Ishikawa (cell line): ENCODE results near the gene RGS6.

ENCODE experiments used
- CEBPB ChIP-seq: IDR thresholded peaks from 2 replicates; pipeline ENCODE4 v1.6.1; 2012
- CREB1 ChIP-seq: IDR thresholded peaks from 2 replicates; pipeline ENCODE4 v1.6.1; 2012; ENCODE audit warnings: low read depth
- EGR1 ChIP-seq: IDR thresholded peaks from 2 replicates; pipeline ENCODE4 v1.6.1; 2012
- EP300 ChIP-seq: IDR thresholded peaks from 2 replicates; pipeline ENCODE4 v1.6.1; 2012; ENCODE audit warnings: borderline replicate concordance
- FOXM1 ChIP-seq: IDR thresholded peaks from 2 replicates; pipeline ENCODE4 v1.6.1; 2012; ENCODE audit warnings: low read depth, borderline replicate concordance
- NFIC ChIP-seq: IDR thresholded peaks from 2 replicates; pipeline ENCODE4 v1.6.1; 2012
- RAD21 ChIP-seq: IDR thresholded peaks from 2 replicates; pipeline ENCODE4 v1.6.1; 2012; ENCODE audit warnings: low read depth
- TAF1 ChIP-seq: IDR thresholded peaks from 2 replicates; pipeline ENCODE4 v1.6.1; 2012; ENCODE audit warnings: low read depth, mild to moderate bottlenecking
- TCF12 ChIP-seq: IDR thresholded peaks from 2 replicates; pipeline ENCODE4 v1.6.1; 2012; ENCODE audit warnings: low read depth
- TEAD4 ChIP-seq: IDR thresholded peaks from 2 replicates; pipeline ENCODE4 v1.6.1; 2012
- YY1 ChIP-seq: IDR thresholded peaks from 2 replicates; pipeline ENCODE4 v1.6.1; 2012; ENCODE audit warnings: low read depth
- ZBTB7A ChIP-seq: IDR thresholded peaks from 2 replicates; pipeline ENCODE4 v1.6.1; 2012; ENCODE audit warnings: low read depth
- TF ChIP-seq, protein P1 (sequence below): IDR thresholded peaks from 2 replicates; pipeline ENCODE4 v1.6.1; 2012
- TF ChIP-seq, protein P2 (sequence below): IDR thresholded peaks from 2 replicates; pipeline ENCODE4 v1.6.1; 2012
- TF ChIP-seq, protein P3 (sequence below): IDR thresholded peaks from 2 replicates; pipeline ENCODE4 v1.6.1; 2012; ENCODE audit warnings: low read depth, mild to moderate bottlenecking

The RGS6 gene

GRCh38 chr14:72609205-72609916 lies 677.1 kb downstream of the RGS6 start:
- TF ChIP-seq, protein P1, sequence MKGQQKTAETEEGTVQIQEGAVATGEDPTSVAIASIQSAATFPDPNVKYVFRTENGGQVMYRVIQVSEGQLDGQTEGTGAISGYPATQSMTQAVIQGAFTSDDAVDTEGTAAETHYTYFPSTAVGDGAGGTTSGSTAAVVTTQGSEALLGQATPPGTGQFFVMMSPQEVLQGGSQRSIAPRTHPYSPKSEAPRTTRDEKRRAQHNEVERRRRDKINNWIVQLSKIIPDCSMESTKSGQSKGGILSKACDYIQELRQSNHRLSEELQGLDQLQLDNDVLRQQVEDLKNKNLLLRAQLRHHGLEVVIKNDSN = no peak
- TF ChIP-seq CEBPB = no peak
- TF ChIP-seq, protein P2, sequence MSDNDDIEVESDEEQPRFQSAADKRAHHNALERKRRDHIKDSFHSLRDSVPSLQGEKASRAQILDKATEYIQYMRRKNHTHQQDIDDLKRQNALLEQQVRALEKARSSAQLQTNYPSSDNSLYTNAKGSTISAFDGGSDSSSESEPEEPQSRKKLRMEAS = no peak
- TF ChIP-seq, protein P3, sequence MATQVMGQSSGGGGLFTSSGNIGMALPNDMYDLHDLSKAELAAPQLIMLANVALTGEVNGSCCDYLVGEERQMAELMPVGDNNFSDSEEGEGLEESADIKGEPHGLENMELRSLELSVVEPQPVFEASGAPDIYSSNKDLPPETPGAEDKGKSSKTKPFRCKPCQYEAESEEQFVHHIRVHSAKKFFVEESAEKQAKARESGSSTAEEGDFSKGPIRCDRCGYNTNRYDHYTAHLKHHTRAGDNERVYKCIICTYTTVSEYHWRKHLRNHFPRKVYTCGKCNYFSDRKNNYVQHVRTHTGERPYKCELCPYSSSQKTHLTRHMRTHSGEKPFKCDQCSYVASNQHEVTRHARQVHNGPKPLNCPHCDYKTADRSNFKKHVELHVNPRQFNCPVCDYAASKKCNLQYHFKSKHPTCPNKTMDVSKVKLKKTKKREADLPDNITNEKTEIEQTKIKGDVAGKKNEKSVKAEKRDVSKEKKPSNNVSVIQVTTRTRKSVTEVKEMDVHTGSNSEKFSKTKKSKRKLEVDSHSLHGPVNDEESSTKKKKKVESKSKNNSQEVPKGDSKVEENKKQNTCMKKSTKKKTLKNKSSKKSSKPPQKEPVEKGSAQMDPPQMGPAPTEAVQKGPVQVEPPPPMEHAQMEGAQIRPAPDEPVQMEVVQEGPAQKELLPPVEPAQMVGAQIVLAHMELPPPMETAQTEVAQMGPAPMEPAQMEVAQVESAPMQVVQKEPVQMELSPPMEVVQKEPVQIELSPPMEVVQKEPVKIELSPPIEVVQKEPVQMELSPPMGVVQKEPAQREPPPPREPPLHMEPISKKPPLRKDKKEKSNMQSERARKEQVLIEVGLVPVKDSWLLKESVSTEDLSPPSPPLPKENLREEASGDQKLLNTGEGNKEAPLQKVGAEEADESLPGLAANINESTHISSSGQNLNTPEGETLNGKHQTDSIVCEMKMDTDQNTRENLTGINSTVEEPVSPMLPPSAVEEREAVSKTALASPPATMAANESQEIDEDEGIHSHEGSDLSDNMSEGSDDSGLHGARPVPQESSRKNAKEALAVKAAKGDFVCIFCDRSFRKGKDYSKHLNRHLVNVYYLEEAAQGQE = no peak
- no peak for TF ChIP-seq TEAD4
- no peak for TF ChIP-seq TAF1
- no peak for TF ChIP-seq RAD21
- TF ChIP-seq ZBTB7A = no peak
- TF ChIP-seq CREB1 = no peak
- no peak for TF ChIP-seq YY1
- TF ChIP-seq EGR1 = no peak
- no peak for TF ChIP-seq NFIC
- no peak for TF ChIP-seq FOXM1
- no peak for TF ChIP-seq TCF12

GRCh38 chr14:72610096-72610830 lies 678.0 kb downstream of the RGS6 start:
- TF ChIP-seq RAD21 (no peak), CREB1 (no peak), ZBTB7A (no peak), CEBPB (no peak)

- no peak for TF ChIP-seq TAF1
- TF ChIP-seq, protein P3 = no peak
- TF ChIP-seq, protein P2 = no peak
- no peak for TF ChIP-seq RAD21
- no peak for TF ChIP-seq TCF12
- no peak for TF ChIP-seq NFIC
- no peak for TF ChIP-seq CEBPB
- no peak for TF ChIP-seq EGR1
- no peak for TF ChIP-seq TEAD4
- no peak for TF ChIP-seq EP300
- no peak for TF ChIP-seq ZBTB7A
- TF ChIP-seq, protein P1 = no peak
- no peak for TF ChIP-seq FOXM1
- no peak for TF ChIP-seq YY1
- TF ChIP-seq CREB1 = no peak
Measured at GRCh38 chr14:72610831-72611200, 678.6 kb downstream of the RGS6 start.

DNA sequence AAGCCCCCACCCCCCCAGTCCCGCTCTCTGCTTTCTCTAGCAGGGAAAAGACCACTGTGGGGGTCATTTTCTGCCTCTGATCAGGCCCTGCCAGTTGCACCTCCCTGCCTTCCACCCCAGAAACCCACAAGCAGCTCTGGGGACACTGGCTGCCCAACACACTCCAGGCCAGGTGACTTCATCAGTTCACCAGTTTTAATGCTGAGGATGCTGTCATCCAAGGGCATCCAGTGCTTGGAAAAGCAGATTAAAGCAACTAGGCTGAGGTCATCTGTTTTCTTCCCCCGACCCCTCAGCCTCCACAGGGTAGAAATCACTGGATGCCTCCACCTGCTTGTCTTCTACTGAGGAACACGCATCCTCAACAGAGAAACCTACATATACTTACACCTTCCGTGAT lies 679.3 kb downstream of the RGS6 start:
- no peak for TF ChIP-seq NFIC
- TF ChIP-seq RAD21 = no peak
- TF ChIP-seq EP300 = no peak
- TF ChIP-seq TAF1 = no peak
- no peak for TF ChIP-seq CEBPB
- no peak for TF ChIP-seq TCF12
- no peak for TF ChIP-seq ZBTB7A

DNA sequence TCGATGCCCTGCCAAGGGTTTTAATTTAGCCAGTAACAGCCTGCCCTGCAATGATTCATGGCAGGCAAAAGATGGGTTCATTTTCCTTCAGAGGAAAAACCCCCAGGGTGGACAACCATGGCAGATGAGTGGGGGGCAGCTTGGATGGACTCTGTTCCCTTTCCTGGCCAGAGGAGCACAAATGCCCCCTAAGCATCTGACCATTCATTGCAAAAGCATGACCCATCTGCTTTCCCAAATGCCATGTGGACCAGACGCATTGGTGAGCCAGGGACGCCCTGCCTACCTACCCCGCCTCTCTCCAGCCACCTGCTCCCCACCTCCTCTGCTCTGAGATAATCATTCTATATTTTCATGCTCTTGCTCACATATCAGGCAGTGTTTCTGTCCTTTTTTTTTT lies 679.8 kb downstream of the RGS6 start:
- TF ChIP-seq TAF1 = no peak
